HepG2 (cell line): Measurements from ENCODE around the gene DHCR7. TPM values are rescaled to one million over a fixed set of nuclear protein-coding genes. Genes with fewer than 3 reads are reported as not detected.

Experiments
- ATAC-seq: fragments of 200-7000 bp; cut with Tn5 transposase; 3 replicates; pipeline ENCODE4 v1.9.1; 2020; ENCODE audit warnings: mild to moderate bottlenecking, moderate library complexity
- BruUV-seq: library from RNA; stranded (reverse); fragments of 400-500 nt; replicated peaks from 2 replicates; lab custom pipeline; 2021; lab: Mats Ljungman, UMichigan
- CTCF ChIA-PET: fragments of 300-600 bp; formaldehyde crosslinking; extraction: SDS; loops from one replicate; lab custom pipeline; 2021; ENCODE audit warnings: low total read pairs, inconsistent platforms, low intra/inter-chr PET ratio; lab: Yijun Ruan, JAX
- POLR2A ChIA-PET: fragments of 350-600 bp; sonication (Branson Sonifier 250); formaldehyde crosslinking; loops from one replicate; lab custom pipeline; 2020; ENCODE audit warnings: antibody characterized with exemption, inconsistent platforms; lab: Yijun Ruan, JAX
- DNase-seq: peaks from one replicate; pipeline ENCODE4 v3.0.0-alpha.2; 2015; ENCODE audit warnings: low spot score
- FAIRE-seq: peaks from 3 replicates; lab custom pipeline; 2011; peaks lifted over from hg19 to GRCh38; lab: Jason Lieb, UNC
- H2AFZ ChIP-seq: one replicate; pipeline ENCODE4 v1.6.1; 2011; ENCODE audit warnings: low read length, inconsistent platforms
- H3K27ac ChIP-seq: fragments of 300-600 bp; 3 replicates; pipeline ENCODE4 v1.8.0; 2011; ENCODE audit warnings: mixed run types, mild to moderate bottlenecking, mixed read lengths, low read length, inconsistent platforms; ENCODE audit not compliant: insufficient read depth; ENCODE audit errors: extremely low read length
- H3K27me3 ChIP-seq, 2 experiments: fragments of 200-600 bp in 1 of 2; 2 replicates in 1 of 2; 3 replicates in 1 of 2; pipeline versions ENCODE4 v1.6.0 to v1.8.0; 2011; ENCODE audit warnings: low read length in 2 of 2, mild to moderate bottlenecking in 2 of 2, moderate library complexity in 2 of 2, inconsistent platforms in 1 of 2; ENCODE audit not compliant: insufficient read depth in 2 of 2, control insufficient read depth in 1 of 2
- H3K36me3 ChIP-seq, 2 experiments: fragments of 200-600 bp in 1 of 2; replicated peaks in 1 of 2; 2 replicates in 1 of 2; 3 replicates in 1 of 2; pipeline versions ENCODE4 v1.5.1 to v1.8.0; 2011; ENCODE audit warnings: low read length in 2 of 2, inconsistent platforms in 1 of 2; ENCODE audit not compliant: insufficient read depth in 2 of 2, control insufficient read depth in 1 of 2
- H3K4me1 ChIP-seq: 2 replicates; pipeline ENCODE4 v1.5.1; 2012; ENCODE audit warnings: low read length, inconsistent platforms; ENCODE audit not compliant: insufficient read depth
- H3K4me2 ChIP-seq: 2 replicates; pipeline ENCODE4 v1.6.0; 2011; ENCODE audit warnings: low read depth, low read length, inconsistent platforms
- H3K4me3 ChIP-seq, 3 experiments: fragments of 200-600 bp in 1 of 3; sonication (generic), shearing (Covaris generic) in 1 of 3; replicated peaks in 1 of 3; 2 replicates each; pipeline ENCODE4 v1.5.1; 2011 to 2016; ENCODE audit warnings: low read length in 3 of 3, inconsistent platforms in 2 of 3, low read depth in 2 of 3, mild to moderate bottlenecking in 2 of 3, control low read depth in 1 of 3, mixed read lengths in 1 of 3; ENCODE audit not compliant: insufficient read depth in 1 of 3
- H3K79me2 ChIP-seq: one replicate; pipeline ENCODE4 v1.6.1; 2011; ENCODE audit warnings: low read length, inconsistent platforms; ENCODE audit not compliant: insufficient read depth
- H3K9ac ChIP-seq: 2 replicates; pipeline ENCODE4 v1.6.0; 2011; ENCODE audit warnings: mild to moderate bottlenecking, low read depth, low read length, inconsistent platforms; ENCODE audit not compliant: insufficient read depth
- H3K9me3 ChIP-seq: 2 replicates; pipeline ENCODE4 v1.5.1; 2012; ENCODE audit warnings: mild to moderate bottlenecking, low read length
- H4K20me1 ChIP-seq: 2 replicates; pipeline ENCODE4 v1.6.0; 2011; ENCODE audit warnings: inconsistent platforms, mild to moderate bottlenecking, low read length, moderate library complexity; ENCODE audit not compliant: insufficient read depth
- NONO ChIP-seq, 2 experiments: fragments of 450-650 bp in 1 of 2; sonication (generic) in 1 of 2; formaldehyde crosslinking in 1 of 2; IDR thresholded peaks in 1 of 2; conservative IDR thresholded peaks in 1 of 2; 2 replicates each; pipeline versions ENCODE4 v1.6.1 to v1.8.0; 2017 to 2022; ENCODE audit warnings: mild to moderate bottlenecking in 1 of 2, missing genetic modification reagents in 1 of 2, moderate library complexity in 1 of 2
- POLR2AphosphoS5 ChIP-seq: IDR thresholded peaks from 2 replicates; pipeline ENCODE4 v1.6.1; 2012; ENCODE audit warnings: low read depth, low read length
- ZNF501 ChIP-seq: sonication (generic); formaldehyde crosslinking; IDR thresholded peaks from 2 replicates; pipeline ENCODE4 v1.5.1; 2020; ENCODE audit warnings: mild to moderate bottlenecking, moderate library complexity, missing genetic modification reagents
- WGBS: methylation state at CpG from one replicate; pipeline ENCODE4 v1.1.6; 2017; ENCODE audit warnings: low lambda C conversion rate; 5-methylcytosine and 5-hydroxymethylcytosine counted together
- in situ Hi-C: cut with HindIII; loops from 2 replicates; pipeline ENCODE4 v1.10.0; 2017; ENCODE audit warnings: low pct_unique_long_range_greater_than_20kb; ENCODE audit not compliant: extremely low pct_ligation_motif_present
- intact Hi-C: fragments of 100-400 bp; cut with micrococcal nuclease; formaldehyde crosslinking; loops from one replicate; pipeline ENCODE4 v1.10.0; 2022; ENCODE audit not compliant: unreplicated experiment
- polyA plus RNA-seq, 8 experiments: library from polyadenylated mRNA; depleted of rRNA in 3 of 8; stranded (reverse) in 7 of 8; unstranded in 1 of 8; fragments of >200 nt; fragmentation: Illumina TruSeq in 4 of 8; extraction: Trizol in 4 of 8; gene quantifications; 2 replicates each; pipeline versions ENCODE4 v1.2.1 to v1.2.3, GENCODE V29; 2011 to 2016; ENCODE audit warnings: low read depth in 4 of 8, missing spikeins in 1 of 8, mixed read lengths in 1 of 8; ENCODE audit not compliant: insufficient read depth in 1 of 8
- total RNA-seq, 5 experiments: library from RNA; depleted of rRNA; stranded (reverse); fragments of >200 nt; fragmentation: Illumina TruSeq; extraction: Trizol; gene quantifications; 2 replicates each; pipeline ENCODE4 v1.2.3, GENCODE V29; 2016; ENCODE audit warnings: low read depth in 1 of 5

The DHCR7 gene
- total and polyA plus RNA-seq, 2 of the 13 experiments (the other 11 are each of a cell fraction or from before 2014, with no cell fraction given), result 96.0 to 143 TPM

DNA sequence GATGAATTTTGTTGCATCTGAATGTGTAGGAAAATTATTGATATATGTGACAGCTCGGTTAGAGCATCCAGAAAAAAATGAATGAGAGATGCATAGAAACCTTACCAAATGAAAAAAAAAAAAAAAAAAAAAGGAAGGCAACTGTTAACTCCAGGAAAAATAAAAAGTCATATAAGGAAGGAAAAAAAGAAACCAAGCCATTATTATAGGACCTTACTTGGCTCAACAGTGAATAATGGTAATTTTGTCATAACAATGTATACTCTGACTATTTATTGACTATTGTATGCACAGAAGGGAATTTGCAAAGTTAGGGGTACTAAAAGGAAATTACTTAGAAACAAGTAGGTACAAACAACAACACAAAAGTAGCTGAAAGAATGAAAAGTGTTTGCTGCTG is 2.0 kb downstream of the DHCR7 start:
- no peak for TF ChIP-seq ZNF501 (CRISPR knock-in tag)
- WGBS, result 97% methylated on average over 1 of the region's 1 CpG
- Histone ChIP-seq H3K4me1 (peaks cover 43% of the 10 kb centered on the region), H3K9ac (no peak overlapping the region), H2AFZ (no peak overlapping the region), H3K79me2 (peaks cover 53% of the 10 kb centered on the region), H3K4me3 (0 out of 6 replicates have a peak overlapping the region, but pooled peaks of 2 of the 3 experiments have one; percentile 76 to 93), H3K27ac (no peak overlapping the region), H3K36me3 (peaks cover 22 to 53% of the 10 kb centered on the region in 2 experiments), H3K9me3 (no peaks in the 10 kb centered on the region), H3K27me3 (no peaks in the 10 kb centered on the region), H3K4me2 (peak overlapping the region; percentile 81; the same call in 1 of the 2 replicates), H4K20me1 (peaks cover 31% of the 10 kb centered on the region)
- FAIRE-seq, result no peak
- in situ Hi-C loops, result no loop called here
- no peak for DNase-seq
- CTCF ChIA-PET, result no interaction called here
- no peak for ATAC-seq
- POLR2A ChIA-PET, result no interaction called here
- BruUV-seq, result no TSS peak
- intact Hi-C loops, result no loop called here

DNA sequence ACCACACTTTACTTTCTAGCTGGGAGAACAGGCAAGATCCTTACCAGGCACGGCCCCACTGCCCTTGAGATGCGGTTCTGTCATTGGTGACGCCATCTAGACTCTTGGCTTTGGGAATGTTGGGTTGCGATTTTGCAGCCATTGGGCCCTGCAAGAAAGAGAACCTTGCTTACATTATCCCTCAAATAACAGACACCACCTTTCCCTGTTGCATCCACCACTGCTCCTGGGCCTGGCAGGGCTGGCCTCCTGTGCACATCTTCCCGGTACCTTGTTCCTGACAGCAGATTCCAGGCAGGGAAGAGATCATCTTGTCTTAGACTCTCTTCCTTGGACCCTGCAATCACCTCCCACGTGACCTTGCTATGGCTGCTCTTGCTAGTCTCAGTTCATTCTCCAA is 3.4 kb downstream of the DHCR7 start:
- ChIA-PET POLR2A (no interaction called here), CTCF (no interaction called here)
- Histone ChIP-seq H4K20me1 (peaks cover 31% of the 10 kb centered on the region), H3K27ac (no peak overlapping the region), H3K79me2 (peaks cover 40% of the 10 kb centered on the region), H3K27me3 (no peaks in the 10 kb centered on the region), H3K4me3 (no peak overlapping the region), H3K9ac (no peak overlapping the region), H3K4me2 (peak overlapping the region; percentile 2; the same call in 1 of the 2 replicates), H2AFZ (no peak overlapping the region), H3K4me1 (peaks cover 30% of the 10 kb centered on the region), H3K9me3 (no peaks in the 10 kb centered on the region), H3K36me3 (peaks cover 28 to 64% of the 10 kb centered on the region in 2 experiments)
- TF ChIP-seq NONO (IDR thresholded peaks at IDR 0.05) (no peak), NONO (CRISPR knock-in tag; conservative IDR thresholded peaks at IDR 0.05) (no peak), POLR2AphosphoS5 (0 out of 2 replicates have a peak, but pooled peaks have one; percentile 11)
- DNase-seq (no peak), ATAC-seq (no peak), FAIRE-seq (no peak)
- intact Hi-C loops, result no loop called here
- BruUV-seq, result no TSS peak
- in situ Hi-C loops, result no loop called here
- WGBS, result 95% methylated on average over 6 of the region's 6 CpGs
